GM21447 (cell line): ENCODE measurements around the gene PLBD1.

ENCODE experiments used
- ATAC-seq: cut with Tn5 transposase; IDR thresholded peaks from one replicate; pipeline ENCODE4 v1.9.1; 2021; ENCODE audit not compliant: unreplicated experiment

Gene PLBD1, protein sequence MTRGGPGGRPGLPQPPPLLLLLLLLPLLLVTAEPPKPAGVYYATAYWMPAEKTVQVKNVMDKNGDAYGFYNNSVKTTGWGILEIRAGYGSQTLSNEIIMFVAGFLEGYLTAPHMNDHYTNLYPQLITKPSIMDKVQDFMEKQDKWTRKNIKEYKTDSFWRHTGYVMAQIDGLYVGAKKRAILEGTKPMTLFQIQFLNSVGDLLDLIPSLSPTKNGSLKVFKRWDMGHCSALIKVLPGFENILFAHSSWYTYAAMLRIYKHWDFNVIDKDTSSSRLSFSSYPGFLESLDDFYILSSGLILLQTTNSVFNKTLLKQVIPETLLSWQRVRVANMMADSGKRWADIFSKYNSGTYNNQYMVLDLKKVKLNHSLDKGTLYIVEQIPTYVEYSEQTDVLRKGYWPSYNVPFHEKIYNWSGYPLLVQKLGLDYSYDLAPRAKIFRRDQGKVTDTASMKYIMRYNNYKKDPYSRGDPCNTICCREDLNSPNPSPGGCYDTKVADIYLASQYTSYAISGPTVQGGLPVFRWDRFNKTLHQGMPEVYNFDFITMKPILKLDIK

DNA sequence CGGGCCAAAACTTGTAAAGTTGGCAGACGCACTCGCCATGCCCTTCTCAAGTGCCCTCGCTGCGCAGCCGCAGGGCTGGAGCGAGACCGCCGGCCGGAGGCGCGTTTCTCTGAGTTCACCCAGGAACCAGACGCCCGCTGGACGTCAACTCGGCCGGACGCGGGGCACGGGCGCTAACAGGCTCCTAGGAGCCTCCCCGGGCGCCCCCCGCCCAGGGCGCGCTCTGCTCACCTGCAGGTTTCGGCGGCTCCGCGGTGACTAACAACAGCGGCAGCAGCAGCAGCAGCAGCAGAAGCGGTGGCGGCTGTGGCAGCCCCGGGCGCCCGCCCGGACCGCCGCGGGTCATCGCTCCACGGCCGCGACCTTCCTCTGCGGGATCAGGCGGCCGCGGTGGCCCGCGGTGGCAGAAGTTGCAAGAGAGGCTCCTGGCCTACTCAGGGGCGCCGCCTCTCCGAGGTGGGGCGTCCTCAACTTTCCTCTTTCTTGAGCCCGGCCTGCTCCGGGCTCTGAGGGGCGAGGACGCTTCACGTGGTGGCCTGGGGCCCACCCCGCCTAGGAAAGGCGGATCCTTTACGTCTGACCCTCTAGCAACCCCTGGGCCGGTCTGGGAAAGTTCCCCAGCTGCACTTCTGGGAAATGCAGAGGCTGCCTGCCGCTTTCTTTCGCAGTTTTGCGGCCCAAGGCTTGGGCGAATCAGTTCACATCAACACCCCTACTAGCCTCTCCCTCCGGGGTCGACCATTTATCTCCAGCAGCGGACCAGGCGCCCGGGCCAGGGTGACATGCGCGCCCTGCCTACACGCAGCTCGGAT is at the start of gene PLBD1:
Gene PLBD1 (minus strand): TSS at position 533 of the 812 bp plus-strand sequence. CDS start 187 bp downstream, at position 346.
- ATAC-seq: no peak

DNA sequence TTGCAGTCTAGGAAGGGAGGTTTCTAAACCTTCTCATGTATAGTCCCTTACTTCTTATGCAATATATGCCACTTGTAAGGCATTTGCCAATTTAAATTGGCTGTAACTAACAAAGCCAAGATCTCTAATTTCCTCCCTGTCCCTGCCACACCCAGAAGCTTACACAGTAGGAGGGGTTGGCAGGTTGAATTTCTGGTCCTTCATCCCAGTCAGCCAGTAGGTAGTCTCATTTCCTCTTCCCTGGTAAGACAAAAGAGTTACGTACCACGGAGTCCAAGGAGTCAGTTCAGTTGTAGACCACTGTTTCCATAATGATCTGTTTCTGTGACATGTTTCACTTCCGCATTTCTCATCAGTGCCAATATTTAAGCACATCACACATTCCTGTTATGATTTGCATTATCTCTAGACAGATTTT is 47.0 kb upstream of the PLBD1 start:
- peak; percentile 53 for ATAC-seq

DNA sequence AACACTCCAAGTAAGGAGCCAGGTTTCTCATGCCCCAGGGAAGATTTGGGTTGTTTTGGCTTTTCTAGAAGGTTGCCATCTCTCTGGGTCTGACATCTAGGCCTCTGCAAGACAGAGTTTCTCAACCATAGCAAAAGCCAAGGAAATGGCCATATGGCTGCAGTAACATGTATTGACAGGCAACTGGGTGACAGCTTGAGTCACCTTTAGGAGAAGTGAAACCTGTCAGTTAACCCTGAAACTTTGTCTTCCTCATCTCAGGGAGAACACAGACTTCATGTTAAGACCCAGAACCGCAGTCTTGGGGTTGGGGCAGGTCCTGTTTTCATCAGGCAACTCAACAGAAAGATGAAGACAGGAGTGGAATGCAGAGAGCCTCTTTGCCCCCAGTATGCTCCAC is 46.0 kb upstream of the PLBD1 start:
- peak; percentile 96 for ATAC-seq

DNA sequence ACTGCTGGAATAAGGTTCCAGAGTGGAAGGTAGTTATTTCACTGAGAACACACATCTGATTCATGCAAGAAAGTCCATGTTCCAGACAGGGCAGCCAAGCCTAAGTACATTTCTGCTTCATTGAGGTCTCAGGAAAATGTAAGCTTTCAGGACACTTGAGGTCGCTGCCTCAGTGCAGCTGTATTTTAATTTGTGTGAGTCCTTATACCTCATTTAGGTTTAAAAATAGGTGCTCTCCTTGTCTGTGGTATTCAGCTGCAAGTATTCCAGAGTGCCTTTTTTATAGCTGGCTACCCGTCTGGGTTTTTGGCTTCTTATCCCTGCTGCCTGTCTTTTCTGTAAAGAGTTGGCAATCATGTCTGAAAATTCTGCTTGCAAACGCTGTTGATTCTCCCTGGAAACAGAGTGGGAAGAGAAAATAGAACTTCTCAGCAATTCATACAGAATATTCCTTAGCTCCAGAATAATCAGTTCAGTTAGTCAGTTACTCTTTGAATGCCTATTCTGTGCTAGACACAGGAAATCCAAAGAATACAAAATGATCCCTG is 45.3 kb upstream of the PLBD1 start:
- ATAC-seq: no peak

DNA sequence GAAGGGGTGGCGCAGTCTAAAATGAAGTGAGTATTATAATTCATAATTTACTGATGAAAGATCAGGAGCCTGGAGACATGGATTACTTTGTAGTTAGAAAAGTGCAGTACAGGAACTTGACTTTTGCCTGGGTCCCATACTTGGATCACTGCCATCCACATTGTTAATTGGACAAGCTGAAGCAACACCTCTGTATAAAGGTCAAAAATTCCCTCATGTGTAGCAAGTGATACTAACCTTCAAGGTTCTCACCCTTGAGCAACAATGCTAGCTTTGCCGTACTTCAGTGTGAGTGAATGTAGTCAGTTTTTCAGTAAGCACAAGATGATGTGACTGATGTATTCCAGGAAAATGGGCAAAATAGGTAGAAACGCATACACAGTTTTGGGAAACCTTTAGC is 44.6 kb upstream of the PLBD1 start:
- no peak for ATAC-seq

DNA sequence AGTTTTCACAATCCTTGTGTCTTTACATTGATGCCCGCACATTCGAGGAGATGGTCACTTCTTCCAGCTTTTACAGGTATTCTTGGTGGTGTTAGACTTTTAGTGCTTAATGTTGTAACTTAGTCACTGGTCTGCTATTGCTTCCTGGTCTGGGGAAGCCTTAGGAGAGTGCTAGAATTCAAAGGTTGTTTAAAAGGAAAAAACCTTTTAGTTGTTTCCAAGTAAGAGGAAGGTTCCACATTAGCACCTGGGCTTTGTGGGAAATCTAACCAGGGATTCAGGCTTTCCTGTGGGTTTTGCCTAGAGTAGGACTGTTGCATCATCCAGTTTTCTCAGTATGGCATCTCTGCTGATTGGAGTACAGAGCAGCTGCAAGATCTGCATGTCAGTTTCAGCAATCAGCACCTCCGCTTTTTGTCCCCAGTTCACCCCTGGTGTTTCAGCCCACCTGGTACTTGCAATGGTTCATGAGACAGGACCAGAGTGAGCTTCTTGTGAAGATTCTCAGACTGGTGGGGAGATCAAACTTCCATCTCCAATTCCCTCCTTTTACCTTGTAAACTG is 44.0 kb upstream of the PLBD1 start:
- no peak for ATAC-seq

DNA sequence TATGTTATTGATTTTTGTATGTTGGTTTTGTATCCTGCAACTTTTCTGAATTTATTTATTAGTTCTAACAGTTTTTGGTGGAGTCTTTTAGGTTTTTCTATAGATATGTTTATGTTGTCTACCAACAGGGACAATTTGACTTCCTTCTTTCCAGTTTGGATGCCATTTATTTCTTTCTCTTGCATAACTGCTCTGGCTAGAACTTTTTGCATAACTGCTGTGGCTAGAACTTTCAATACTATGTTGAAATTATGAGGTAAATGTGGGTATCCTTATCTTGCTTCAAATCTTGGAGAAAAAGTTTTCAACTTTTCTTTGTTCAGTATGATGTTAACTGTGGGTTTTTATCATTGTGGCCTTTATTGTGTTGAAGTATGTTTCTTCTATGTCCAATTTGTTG is 39.9 kb upstream of the PLBD1 start:
- ATAC-seq: no peak

DNA sequence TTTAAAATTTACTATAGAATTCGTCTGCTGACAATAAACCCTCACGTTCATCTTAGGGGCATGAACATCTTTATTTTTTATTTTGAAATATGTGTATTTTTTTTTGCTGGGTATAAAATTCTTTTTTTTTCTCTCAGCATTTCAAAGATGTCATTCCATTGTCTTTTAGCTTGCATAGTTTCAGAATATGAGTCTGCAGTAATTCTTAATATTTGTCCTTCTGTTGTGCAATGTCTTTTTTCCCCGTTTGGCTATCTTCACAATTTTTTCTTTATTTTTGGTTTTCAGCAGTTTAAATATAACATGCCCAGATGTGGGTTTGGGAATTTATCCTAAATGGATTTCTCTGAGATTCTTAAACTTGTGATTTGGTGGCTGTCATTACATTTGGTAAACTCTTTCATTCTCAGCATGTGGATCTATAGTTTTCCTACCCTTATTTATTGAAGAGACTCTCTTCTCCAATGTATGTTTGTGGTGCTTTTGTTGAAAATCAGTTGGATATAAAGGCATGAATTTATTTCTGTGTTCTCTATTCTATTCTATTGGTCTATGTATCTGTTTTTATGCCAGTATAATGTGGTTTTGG is 37.8 kb upstream of the PLBD1 start:
- no peak for ATAC-seq

DNA sequence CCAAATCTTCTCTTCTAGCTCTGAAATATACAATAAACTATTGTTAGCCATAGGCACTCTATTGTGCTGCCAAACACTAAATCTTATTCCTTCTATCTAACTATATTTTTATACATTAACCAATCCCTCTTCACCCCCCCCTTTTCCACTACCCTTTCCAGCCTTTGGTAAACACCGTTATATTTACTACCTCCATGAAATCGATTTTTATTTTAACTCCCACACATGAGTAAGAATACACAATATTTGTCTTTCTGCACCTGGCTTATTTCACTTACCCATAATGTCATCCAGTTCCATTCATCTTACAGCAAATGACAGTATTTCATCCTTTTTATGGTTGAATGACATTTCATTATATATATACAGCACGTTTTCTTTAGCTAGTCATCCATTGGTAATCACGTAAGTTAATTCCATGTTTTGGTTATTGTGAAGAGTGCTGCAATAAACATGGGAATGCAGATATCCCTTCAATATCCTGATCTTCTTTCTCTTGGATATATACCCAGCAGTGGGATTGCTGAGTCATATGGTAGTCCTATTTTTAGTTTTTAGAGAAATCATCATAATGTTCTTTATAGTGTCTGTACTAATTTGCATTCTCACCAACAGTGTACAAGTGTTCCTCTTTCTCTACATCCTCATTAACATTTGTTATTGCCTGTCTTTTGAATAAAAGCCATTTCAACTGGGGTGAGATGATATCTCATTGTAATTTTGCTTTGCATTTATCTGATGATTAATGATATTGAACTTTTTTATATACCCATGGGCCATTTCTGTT is 34.2 kb upstream of the PLBD1 start:
- ATAC-seq: no peak

DNA sequence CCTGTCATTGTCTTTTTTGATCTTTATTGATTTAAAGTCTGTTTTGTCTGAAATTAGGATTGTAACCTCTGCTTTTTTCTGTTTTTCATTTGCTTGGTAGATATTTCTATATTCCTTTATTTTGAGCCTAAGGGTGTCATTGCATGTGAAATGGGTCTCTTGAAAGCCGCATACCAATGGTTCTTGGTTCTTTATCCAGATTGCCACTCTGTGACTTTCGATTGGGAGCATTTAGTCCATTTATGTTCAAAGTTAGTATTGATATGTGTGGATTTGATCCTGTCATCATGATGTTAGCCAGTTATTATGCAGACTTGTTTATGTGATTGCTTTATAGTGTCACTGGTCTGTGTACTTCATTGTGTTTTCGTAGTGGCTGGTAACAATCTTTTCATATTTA is 29.8 kb upstream of the PLBD1 start:
- ATAC-seq: no peak

DNA sequence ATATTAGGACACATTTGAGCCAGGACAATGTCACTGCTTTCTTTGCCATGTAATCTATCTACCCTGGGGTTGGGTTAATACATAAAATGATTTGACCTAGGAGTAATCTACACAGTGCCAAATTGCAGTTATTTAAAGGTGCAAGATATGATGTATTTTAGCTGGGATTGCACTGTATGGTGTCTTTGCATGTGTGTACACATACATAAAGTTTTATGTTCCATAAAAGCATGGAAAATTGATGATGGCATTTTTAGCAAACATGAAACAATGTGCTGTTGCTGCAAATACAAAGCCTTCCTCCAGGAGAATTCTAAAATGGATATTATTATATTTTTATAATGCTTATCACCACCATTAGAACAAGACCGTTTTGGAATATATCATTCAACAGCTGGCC is 24.0 kb upstream of the PLBD1 start:
- no peak for ATAC-seq

DNA sequence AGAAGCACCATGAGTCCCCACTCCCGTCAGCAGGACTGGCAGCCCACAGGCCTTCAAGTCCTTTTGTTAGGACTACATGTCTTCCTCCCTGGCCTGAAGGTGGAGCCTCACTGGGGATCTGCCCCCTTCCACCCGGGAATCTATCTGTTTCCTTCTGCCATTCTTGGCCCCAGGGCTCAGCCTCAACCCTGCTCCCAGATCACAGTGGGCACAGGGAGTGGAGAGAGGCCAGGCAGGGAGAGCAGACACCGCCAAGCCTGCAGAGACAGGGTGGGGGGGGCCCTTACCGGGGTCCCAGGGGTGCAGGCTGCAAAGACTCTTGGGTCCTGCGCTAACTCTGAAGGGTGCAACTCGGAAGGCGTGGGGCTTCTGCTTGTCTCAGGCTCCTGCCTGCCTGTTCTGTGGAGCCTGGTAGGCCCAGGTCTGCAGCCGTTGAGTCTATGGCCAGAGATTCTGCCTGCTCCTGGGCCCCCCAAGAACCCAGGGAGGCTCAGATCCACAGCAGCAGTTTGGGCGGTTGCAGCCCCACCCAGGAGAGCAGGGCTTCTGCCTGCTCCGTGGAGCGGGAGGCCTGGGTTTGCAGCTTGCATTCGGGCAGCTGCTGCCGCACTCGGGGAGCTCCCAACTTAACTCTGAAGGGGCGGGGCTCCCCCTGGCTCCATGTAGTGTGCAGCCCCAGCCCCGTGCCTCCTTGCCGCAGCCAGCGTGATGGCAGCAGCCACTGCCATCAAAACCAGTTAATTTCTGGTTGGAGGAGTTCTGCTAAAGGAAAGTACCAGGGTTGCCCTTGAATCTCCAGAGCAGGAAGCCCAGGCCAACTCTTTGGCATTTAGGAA is 21.7 kb upstream of the PLBD1 start:
- no peak for ATAC-seq

DNA sequence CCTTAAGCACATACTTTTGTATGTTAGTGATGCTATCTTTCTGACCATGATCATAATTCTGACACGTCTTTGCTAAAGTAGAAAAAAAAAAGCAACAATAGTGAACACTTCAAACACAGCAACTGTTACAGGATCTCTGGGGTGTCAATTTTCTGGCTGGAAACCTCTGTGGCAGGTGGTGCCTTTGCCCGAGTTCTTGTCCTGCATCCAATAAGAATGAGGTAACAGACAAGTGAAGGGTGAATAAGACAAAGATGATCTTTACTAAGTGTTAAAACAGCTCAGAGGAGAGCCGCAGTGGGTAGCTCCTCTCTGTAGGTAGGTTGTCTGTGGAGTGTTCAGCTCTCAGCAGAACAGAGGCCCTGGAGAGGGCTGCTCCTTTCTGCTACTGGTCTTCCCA is 20.9 kb upstream of the PLBD1 start:
- no peak for ATAC-seq

DNA sequence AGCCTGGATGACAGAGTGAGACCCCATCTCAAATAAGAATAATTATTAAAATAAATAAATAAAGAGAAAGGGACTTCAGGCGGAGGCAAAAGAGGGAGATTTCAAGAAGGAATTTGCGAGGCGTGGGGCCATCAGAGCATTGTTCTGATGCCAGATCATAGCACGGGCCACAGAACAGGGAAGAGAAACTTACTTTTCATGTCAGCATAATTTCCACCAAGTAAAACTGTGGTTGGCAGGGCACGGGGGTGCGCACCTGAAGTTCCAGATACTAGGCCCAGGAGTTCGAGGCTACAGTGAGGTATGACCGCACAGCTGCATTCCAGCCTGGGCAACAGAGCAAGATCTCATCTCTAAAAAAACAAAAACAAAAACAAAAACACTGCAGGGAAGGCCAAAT is 11.0 kb upstream of the PLBD1 start:
- no peak for ATAC-seq

DNA sequence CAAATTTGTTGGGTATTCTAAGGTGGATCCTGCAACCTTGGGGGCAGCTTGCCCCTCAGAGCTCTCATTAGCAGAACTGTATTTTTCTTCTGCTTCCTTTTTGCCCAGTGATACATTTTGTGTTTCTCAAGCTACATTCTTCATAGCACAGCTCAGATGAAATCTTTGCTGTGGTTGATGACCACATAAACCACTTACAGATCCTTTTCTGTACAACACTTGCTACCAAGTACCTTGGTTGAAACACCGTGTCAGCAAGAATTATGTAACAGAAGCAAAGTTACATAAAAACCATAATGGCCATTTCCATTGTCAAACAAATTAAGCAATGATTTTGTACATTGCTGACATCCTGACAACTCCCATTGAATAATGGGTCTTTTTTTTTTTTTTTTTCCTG is 9.7 kb upstream of the PLBD1 start:
- ATAC-seq: peak; percentile 81

DNA sequence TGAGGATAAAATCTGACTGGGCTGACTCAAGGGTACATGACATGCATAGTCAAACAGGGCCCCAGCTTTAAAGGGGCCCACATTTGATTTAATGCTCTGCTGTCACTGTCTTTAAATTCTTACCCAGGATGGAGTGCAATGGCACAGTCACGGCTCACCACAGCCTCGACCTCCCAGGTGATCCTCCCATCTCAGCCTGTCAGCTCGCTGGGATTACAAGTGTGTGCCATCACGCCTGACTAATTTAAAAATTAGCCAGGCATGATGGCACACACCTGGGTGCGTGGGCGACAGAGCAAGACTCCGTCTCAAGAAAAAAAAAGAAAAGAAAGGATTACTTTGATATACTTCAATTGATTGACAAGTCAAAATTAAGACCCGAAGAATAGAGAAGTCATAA is 9.2 kb upstream of the PLBD1 start:
- no peak for ATAC-seq

DNA sequence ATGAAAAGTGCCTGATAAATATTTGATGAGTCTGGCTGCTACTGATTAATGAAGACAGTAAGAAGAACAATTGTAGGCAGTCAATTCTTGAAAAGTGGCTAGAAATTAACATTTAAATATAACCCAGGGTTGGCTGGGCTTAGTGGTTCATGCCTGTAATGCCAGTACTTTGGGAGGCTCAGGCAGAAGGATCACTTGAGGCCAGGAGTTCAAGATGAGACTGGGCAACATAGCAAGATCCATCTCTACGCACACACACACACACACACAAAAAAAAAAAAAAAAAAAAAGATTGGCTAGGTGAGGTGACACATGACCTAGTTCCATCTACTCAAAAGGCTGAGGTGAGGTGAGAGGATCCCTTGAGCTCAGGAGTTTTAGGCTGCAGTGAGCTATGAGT is 7.9 kb upstream of the PLBD1 start:
- no peak for ATAC-seq

DNA sequence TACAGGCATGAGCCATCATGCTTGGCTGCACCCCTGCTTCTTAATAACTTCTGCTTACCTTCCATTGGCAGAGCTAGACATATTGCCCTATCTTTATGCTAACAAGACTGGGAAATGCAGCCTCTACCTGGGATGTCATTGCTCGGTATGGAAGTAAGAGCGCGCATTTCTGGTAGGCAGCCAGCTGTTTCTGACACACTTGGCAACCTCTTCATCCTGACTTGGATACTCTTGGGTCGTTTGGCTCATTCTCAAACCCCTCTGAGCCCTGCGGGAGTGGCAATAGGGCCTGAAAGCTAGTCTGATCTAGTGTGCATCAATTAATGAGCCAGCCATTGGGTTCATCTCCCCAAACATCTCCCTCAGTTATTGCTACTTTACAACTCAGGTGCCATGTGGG is 5.4 kb upstream of the PLBD1 start:
- no peak for ATAC-seq

DNA sequence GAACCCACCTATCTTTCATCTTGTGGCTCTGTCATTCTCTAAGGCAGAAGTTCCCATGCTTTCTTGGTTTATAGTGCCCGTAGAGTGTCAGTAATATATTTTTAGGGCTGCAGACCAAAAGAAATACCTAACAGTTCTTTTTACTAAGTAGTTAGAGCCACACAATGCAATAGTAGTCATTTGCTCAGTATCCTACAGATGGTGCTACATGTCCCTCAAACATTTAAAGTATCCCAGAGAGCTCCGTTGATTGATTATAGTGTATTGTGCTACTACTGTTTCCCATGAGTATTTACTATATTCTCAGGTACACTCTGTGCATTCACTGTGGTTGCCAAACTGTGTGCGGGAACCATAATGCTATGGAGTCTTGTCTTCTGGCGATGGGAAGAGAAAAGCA is 4.7 kb upstream of the PLBD1 start:
- no peak for ATAC-seq
